IPS-18c (cell line): ENCODE results near the gene PFN3.
"Not testable (repeated sequence)": the region's sequence is repeated elsewhere in the genome, so short reads cannot be mapped to it uniquely, and the experiment has no call there.

Experiments used
- H3K4me3 ChIP-seq: 2 replicates; pipeline ENCODE4 v1.7.0; 2013; ENCODE audit warnings: low read depth, mild to moderate bottlenecking, low read length, moderate library complexity; ENCODE audit not compliant: insufficient read depth
- H3K9me3 ChIP-seq: one replicate; pipeline ENCODE4 v1.6.1; 2013; ENCODE audit warnings: mild to moderate bottlenecking, low read length, moderate library complexity; ENCODE audit not compliant: control insufficient read depth, insufficient read depth

Gene PFN3

GRCh38 chr5:177387405-177387804 lies 13.1 kb downstream of the PFN3 start:
- Histone ChIP-seq H3K4me3 (no peak overlapping the region), H3K9me3 (no peaks in the 10 kb centered on the region)

- H3K9me3 ChIP-seq: no peaks in the 10 kb centered on the region
Measured at GRCh38 chr5:177386542-177386941, 13.9 kb downstream of the PFN3 start.

GRCh38 chr5:177385720-177386119 lies 14.7 kb downstream of the PFN3 start:
- H3K9me3 ChIP-seq: no peaks in the 10 kb centered on the region

More at GRCh38 chr5:177386542-177386941, 13.9 kb downstream of the PFN3 start:
- no peak overlapping the region for H3K4me3 ChIP-seq

GRCh38 chr5:177384134-177384533 lies 16.3 kb downstream of the PFN3 start, which contains the start of gene SLC34A1:
Gene SLC34A1 (plus strand): TSS chr5:177384434. CDS start chr5:177385742, 1,308 bp downstream.
- Histone ChIP-seq H3K9me3 (no peaks in the 10 kb centered on the region), H3K4me3 (no peak within 1 kb of the TSS)

More at GRCh38 chr5:177385720-177386119, 14.7 kb downstream of the PFN3 start:
- H3K4me3 ChIP-seq: no peak overlapping the region

- H3K9me3 ChIP-seq: no peaks in the 10 kb centered on the region
Measured at GRCh38 chr5:177383181-177383580, 17.3 kb downstream of the PFN3 start.

GRCh38 chr5:177382423-177383029 lies 17.9 kb downstream of the PFN3 start:
- Histone ChIP-seq H3K4me3 (no peak overlapping the region), H3K9me3 (no peaks in the 10 kb centered on the region)

More at GRCh38 chr5:177383181-177383580, 17.3 kb downstream of the PFN3 start:
- H3K4me3 ChIP-seq: no peak overlapping the region

GRCh38 chr5:177380805-177381126 lies 19.7 kb downstream of the PFN3 start:
- Histone ChIP-seq H3K9me3 (no peaks in the 10 kb centered on the region), H3K4me3 (no peak overlapping the region)

- no peak overlapping the region for H3K4me3 ChIP-seq
- H3K9me3 ChIP-seq: no peaks in the 10 kb centered on the region
Measured at GRCh38 chr5:177378884-177379883, 21.3 kb downstream of the PFN3 start.

- Histone ChIP-seq H3K9me3 (no peaks in the 10 kb centered on the region), H3K4me3 (no peak overlapping the region; the same call in 1 of the 2 replicates)
Measured at GRCh38 chr5:177377851-177378776, 22.3 kb downstream of the PFN3 start.

GRCh38 chr5:177376107-177376506 lies 24.4 kb downstream of the PFN3 start:
- Histone ChIP-seq H3K4me3 (no peak overlapping the region), H3K9me3 (no peaks in the 10 kb centered on the region)

- H3K9me3 ChIP-seq: not testable (repeated sequence)
Measured at GRCh38 chr5:177375516-177375915, 24.9 kb downstream of the PFN3 start.

GRCh38 chr5:177374211-177374610 lies 26.2 kb downstream of the PFN3 start:
- H3K4me3 ChIP-seq: no peak overlapping the region
- H3K9me3 ChIP-seq: no peaks in the 10 kb centered on the region

More at GRCh38 chr5:177375516-177375915, 24.9 kb downstream of the PFN3 start:
- not testable (repeated sequence) for H3K4me3 ChIP-seq

- H3K9me3 ChIP-seq: no peaks in the 10 kb centered on the region
- H3K4me3 ChIP-seq: no peak overlapping the region
Measured at GRCh38 chr5:177373806-177374205, 26.7 kb downstream of the PFN3 start.

GRCh38 chr5:177372910-177373309 lies 27.6 kb downstream of the PFN3 start:
- no peak overlapping the region for H3K4me3 ChIP-seq

GRCh38 chr5:177372034-177372896 lies 28.2 kb downstream of the PFN3 start:
- no peak overlapping the region for H3K4me3 ChIP-seq
- H3K9me3 ChIP-seq: no peaks in the 10 kb centered on the region

More at GRCh38 chr5:177372910-177373309, 27.6 kb downstream of the PFN3 start:
- H3K9me3 ChIP-seq: no peaks in the 10 kb centered on the region
